Measurements from ENCODE around the gene GNG7. TPM values are rescaled to one million over a fixed set of nuclear protein-coding genes. Genes with fewer than 3 reads are reported as not detected.

GNG7 gene
- total RNA-seq, 1 experiment from 2014 or later, result 9.6 TPM

DNA sequence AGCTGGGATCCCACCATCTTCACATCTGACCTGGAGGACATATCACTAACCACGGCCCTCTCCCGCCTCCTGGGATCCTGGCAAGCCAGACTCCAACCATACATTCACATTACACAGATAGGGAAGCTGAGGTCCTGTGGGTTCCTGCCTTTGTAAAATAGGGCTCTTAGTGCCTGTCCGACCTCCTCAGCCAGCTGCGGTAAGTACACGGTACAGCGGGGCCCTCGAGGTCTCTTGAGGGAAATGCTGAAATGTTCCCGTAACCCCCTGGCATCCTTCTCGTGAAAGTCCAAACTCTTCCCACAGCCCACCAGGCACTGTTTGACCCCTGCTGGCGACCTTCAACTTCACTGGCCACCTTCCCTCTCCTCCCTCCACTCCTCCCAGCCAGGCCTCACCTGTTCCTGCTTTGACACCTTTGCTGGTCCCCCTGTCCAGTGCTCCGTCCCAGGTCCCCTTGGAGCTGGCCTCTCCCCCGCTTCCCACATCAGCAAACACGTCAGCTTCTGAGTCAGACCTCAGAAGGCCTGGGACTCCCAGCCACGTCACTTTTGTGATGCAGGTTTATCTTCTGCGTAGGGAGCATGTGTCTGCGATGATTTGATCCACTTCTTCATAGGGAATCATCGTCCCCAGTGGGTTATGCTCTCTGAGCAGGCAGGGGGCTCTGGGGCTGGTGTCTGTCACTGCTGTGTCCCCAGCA is 8.8 kb upstream of the GNG7 start:
- Mint-ChIP-seq H3K27ac (no peak overlapping the region; the same call in 1 of the 2 replicates), H3K27me3 (ENCODE audit: low read depth) (peaks cover 8% of the 10 kb centered on the region), H3K36me3 (peaks cover 12% of the 10 kb centered on the region), H3K4me3 (no peak overlapping the region), H3K9me3 (peaks cover 12% of the 10 kb centered on the region), H3K4me1 (no peaks in the 10 kb centered on the region)
- TF ChIP-seq, protein P1, sequence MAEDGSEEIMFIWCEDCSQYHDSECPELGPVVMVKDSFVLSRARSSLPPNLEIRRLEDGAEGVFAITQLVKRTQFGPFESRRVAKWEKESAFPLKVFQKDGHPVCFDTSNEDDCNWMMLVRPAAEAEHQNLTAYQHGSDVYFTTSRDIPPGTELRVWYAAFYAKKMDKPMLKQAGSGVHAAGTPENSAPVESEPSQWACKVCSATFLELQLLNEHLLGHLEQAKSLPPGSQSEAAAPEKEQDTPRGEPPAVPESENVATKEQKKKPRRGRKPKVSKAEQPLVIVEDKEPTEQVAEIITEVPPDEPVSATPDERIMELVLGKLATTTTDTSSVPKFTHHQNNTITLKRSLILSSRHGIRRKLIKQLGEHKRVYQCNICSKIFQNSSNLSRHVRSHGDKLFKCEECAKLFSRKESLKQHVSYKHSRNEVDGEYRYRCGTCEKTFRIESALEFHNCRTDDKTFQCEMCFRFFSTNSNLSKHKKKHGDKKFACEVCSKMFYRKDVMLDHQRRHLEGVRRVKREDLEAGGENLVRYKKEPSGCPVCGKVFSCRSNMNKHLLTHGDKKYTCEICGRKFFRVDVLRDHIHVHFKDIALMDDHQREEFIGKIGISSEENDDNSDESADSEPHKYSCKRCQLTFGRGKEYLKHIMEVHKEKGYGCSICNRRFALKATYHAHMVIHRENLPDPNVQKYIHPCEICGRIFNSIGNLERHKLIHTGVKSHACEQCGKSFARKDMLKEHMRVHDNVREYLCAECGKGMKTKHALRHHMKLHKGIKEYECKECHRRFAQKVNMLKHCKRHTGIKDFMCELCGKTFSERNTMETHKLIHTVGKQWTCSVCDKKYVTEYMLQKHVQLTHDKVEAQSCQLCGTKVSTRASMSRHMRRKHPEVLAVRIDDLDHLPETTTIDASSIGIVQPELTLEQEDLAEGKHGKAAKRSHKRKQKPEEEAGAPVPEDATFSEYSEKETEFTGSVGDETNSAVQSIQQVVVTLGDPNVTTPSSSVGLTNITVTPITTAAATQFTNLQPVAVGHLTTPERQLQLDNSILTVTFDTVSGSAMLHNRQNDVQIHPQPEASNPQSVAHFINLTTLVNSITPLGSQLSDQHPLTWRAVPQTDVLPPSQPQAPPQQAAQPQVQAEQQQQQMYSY (CRISPR knock-in tag; IDR thresholded peaks at IDR 0.05), result no peak
- TF ChIP-seq, protein P2, sequence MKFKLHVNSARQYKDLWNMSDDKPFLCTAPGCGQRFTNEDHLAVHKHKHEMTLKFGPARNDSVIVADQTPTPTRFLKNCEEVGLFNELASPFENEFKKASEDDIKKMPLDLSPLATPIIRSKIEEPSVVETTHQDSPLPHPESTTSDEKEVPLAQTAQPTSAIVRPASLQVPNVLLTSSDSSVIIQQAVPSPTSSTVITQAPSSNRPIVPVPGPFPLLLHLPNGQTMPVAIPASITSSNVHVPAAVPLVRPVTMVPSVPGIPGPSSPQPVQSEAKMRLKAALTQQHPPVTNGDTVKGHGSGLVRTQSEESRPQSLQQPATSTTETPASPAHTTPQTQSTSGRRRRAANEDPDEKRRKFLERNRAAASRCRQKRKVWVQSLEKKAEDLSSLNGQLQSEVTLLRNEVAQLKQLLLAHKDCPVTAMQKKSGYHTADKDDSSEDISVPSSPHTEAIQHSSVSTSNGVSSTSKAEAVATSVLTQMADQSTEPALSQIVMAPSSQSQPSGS (CRISPR knock-in tag; IDR thresholded peaks at IDR 0.05; ENCODE audit: borderline replicate concordance, low read depth), result no peak
- TF ChIP-seq, protein P3, sequence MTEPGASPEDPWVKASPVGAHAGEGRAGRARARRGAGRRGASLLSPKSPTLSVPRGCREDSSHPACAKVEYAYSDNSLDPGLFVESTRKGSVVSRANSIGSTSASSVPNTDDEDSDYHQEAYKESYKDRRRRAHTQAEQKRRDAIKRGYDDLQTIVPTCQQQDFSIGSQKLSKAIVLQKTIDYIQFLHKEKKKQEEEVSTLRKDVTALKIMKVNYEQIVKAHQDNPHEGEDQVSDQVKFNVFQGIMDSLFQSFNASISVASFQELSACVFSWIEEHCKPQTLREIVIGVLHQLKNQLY (CRISPR knock-in tag; IDR thresholded peaks at IDR 0.05), result no peak
- TF ChIP-seq NR3C1 (CRISPR knock-in tag; conservative IDR thresholded peaks at IDR 0.05; ENCODE audit: low read depth) (no peak), FOXK1 (CRISPR knock-in tag; IDR thresholded peaks at IDR 0.05) (no peak), JUN (CRISPR knock-in tag; IDR thresholded peaks at IDR 0.05) (no peak), SMAD3 (CRISPR knock-in tag; IDR thresholded peaks at IDR 0.05; ENCODE audit: borderline replicate concordance) (no peak), MXD4 (CRISPR knock-in tag; IDR thresholded peaks at IDR 0.05; ENCODE audit: borderline replicate concordance) (no peak)
- TF ChIP-seq, protein P4, sequence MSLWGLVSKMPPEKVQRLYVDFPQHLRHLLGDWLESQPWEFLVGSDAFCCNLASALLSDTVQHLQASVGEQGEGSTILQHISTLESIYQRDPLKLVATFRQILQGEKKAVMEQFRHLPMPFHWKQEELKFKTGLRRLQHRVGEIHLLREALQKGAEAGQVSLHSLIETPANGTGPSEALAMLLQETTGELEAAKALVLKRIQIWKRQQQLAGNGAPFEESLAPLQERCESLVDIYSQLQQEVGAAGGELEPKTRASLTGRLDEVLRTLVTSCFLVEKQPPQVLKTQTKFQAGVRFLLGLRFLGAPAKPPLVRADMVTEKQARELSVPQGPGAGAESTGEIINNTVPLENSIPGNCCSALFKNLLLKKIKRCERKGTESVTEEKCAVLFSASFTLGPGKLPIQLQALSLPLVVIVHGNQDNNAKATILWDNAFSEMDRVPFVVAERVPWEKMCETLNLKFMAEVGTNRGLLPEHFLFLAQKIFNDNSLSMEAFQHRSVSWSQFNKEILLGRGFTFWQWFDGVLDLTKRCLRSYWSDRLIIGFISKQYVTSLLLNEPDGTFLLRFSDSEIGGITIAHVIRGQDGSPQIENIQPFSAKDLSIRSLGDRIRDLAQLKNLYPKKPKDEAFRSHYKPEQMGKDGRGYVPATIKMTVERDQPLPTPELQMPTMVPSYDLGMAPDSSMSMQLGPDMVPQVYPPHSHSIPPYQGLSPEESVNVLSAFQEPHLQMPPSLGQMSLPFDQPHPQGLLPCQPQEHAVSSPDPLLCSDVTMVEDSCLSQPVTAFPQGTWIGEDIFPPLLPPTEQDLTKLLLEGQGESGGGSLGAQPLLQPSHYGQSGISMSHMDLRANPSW (CRISPR knock-in tag; conservative IDR thresholded peaks at IDR 0.05; ENCODE audit: low read depth), result no peak
- TF ChIP-seq, protein P5, sequence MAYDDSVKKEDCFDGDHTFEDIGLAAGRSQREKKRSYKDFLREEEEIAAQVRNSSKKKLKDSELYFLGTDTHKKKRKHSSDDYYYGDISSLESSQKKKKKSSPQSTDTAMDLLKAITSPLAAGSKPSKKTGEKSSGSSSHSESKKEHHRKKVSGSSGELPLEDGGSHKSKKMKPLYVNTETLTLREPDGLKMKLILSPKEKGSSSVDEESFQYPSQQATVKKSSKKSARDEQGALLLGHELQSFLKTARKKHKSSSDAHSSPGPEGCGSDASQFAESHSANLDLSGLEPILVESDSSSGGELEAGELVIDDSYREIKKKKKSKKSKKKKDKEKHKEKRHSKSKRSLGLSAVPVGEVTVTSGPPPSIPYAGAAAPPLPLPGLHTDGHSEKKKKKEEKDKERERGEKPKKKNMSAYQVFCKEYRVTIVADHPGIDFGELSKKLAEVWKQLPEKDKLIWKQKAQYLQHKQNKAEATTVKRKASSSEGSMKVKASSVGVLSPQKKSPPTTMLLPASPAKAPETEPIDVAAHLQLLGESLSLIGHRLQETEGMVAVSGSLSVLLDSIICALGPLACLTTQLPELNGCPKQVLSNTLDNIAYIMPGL (CRISPR knock-in tag; IDR thresholded peaks at IDR 0.05), result no peak
- POLR2A ChIA-PET, result interaction anchor here (0.9 kb wide), 1 partner anchor 87 kb away, joined by 3 read pairs; no protein-coding TSS in a partner anchor
- DNase-seq (ENCODE audit: low spot score) (no peak), ATAC-seq (no peak; the same call in 1 of the 2 replicates)
- CTCF ChIA-PET, result interaction anchor here (0.6 to 2.2 kb wide), 2 partner anchors 9 to 63 kb away, joined by 4 to 12 read pairs; partner anchors contain the start of gene GNG7

DNA sequence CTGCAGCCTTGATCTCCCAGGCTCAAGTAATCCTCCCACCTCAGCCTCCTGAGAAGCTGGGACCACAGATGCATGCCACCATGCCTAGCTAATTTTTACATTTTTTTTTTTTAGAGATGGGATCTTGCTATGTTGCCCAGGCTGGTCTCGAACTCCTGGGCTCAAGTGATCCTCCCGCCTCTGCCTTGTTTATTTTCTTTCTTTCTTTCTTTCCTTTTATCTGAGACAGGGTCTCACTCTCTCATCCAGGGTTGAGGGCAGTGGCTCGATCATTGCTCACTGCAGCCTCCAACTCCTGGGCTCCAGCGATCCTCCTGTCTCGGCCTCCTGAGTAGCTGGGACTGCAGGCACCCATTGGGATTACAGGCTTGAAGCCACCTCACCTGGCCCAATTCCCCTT is 3.8 kb upstream of the GNG7 start:
- ATAC-seq, result no peak

More for the DNA sequence above, 3.8 kb upstream of the GNG7 start:
- Mint-ChIP-seq H3K4me1 (peaks cover 2% of the 10 kb centered on the region; the same call in 1 of the 2 replicates), H3K4me3 (no peak overlapping the region), H3K9me3 (no peaks in the 10 kb centered on the region), H3K27ac (no peak overlapping the region), H3K27me3 (ENCODE audit: low read depth) (peaks cover 19% of the 10 kb centered on the region), H3K36me3 (no peaks in the 10 kb centered on the region)
- ChIA-PET CTCF (interaction anchor here (1.5 kb wide), 1 partner anchor 58 kb away, joined by 3 read pairs; no protein-coding TSS in a partner anchor), POLR2A (no interaction called here)
- TF ChIP-seq, protein P6, sequence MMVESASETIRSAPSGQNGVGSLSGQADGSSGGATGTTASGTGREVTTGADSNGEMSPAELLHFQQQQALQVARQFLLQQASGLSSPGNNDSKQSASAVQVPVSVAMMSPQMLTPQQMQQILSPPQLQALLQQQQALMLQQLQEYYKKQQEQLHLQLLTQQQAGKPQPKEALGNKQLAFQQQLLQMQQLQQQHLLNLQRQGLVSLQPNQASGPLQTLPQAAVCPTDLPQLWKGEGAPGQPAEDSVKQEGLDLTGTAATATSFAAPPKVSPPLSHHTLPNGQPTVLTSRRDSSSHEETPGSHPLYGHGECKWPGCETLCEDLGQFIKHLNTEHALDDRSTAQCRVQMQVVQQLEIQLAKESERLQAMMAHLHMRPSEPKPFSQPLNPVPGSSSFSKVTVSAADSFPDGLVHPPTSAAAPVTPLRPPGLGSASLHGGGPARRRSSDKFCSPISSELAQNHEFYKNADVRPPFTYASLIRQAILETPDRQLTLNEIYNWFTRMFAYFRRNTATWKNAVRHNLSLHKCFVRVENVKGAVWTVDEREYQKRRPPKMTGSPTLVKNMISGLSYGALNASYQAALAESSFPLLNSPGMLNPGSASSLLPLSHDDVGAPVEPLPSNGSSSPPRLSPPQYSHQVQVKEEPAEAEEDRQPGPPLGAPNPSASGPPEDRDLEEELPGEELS (CRISPR knock-in tag; IDR thresholded peaks at IDR 0.05), result no peak
- TF ChIP-seq, protein P7, sequence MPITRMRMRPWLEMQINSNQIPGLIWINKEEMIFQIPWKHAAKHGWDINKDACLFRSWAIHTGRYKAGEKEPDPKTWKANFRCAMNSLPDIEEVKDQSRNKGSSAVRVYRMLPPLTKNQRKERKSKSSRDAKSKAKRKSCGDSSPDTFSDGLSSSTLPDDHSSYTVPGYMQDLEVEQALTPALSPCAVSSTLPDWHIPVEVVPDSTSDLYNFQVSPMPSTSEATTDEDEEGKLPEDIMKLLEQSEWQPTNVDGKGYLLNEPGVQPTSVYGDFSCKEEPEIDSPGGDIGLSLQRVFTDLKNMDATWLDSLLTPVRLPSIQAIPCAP (CRISPR knock-in tag; IDR thresholded peaks at IDR 0.05), result no peak
- TF ChIP-seq, protein P8, sequence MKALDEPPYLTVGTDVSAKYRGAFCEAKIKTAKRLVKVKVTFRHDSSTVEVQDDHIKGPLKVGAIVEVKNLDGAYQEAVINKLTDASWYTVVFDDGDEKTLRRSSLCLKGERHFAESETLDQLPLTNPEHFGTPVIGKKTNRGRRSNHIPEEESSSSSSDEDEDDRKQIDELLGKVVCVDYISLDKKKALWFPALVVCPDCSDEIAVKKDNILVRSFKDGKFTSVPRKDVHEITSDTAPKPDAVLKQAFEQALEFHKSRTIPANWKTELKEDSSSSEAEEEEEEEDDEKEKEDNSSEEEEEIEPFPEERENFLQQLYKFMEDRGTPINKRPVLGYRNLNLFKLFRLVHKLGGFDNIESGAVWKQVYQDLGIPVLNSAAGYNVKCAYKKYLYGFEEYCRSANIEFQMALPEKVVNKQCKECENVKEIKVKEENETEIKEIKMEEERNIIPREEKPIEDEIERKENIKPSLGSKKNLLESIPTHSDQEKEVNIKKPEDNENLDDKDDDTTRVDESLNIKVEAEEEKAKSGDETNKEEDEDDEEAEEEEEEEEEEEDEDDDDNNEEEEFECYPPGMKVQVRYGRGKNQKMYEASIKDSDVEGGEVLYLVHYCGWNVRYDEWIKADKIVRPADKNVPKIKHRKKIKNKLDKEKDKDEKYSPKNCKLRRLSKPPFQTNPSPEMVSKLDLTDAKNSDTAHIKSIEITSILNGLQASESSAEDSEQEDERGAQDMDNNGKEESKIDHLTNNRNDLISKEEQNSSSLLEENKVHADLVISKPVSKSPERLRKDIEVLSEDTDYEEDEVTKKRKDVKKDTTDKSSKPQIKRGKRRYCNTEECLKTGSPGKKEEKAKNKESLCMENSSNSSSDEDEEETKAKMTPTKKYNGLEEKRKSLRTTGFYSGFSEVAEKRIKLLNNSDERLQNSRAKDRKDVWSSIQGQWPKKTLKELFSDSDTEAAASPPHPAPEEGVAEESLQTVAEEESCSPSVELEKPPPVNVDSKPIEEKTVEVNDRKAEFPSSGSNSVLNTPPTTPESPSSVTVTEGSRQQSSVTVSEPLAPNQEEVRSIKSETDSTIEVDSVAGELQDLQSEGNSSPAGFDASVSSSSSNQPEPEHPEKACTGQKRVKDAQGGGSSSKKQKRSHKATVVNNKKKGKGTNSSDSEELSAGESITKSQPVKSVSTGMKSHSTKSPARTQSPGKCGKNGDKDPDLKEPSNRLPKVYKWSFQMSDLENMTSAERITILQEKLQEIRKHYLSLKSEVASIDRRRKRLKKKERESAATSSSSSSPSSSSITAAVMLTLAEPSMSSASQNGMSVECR (CRISPR knock-in tag; IDR thresholded peaks at IDR 0.05; ENCODE audit: borderline replicate concordance), result no peak
- peak; percentile 8; the same call in 1 of the 2 replicates for TF ChIP-seq ZNF121 (CRISPR knock-in tag; IDR thresholded peaks at IDR 0.05)
- DNase-seq (ENCODE audit: low spot score), result no peak

Data from WTC11 (cell line).